ENCODE measurements around the gene GDPD5. TPM values are rescaled to one million over a fixed set of nuclear protein-coding genes. Genes with fewer than 3 reads are reported as not detected.
A peak's percentile ranks its signal among the peaks of the same experiment; 100 is the strongest.

GDPD5 gene
- total and polyA plus RNA-seq, 9 of the 15 experiments (the other 6 are each of a cell fraction or from before 2014, with no cell fraction given) = 0.32 to 27.3 (median 8.0) TPM

DNA sequence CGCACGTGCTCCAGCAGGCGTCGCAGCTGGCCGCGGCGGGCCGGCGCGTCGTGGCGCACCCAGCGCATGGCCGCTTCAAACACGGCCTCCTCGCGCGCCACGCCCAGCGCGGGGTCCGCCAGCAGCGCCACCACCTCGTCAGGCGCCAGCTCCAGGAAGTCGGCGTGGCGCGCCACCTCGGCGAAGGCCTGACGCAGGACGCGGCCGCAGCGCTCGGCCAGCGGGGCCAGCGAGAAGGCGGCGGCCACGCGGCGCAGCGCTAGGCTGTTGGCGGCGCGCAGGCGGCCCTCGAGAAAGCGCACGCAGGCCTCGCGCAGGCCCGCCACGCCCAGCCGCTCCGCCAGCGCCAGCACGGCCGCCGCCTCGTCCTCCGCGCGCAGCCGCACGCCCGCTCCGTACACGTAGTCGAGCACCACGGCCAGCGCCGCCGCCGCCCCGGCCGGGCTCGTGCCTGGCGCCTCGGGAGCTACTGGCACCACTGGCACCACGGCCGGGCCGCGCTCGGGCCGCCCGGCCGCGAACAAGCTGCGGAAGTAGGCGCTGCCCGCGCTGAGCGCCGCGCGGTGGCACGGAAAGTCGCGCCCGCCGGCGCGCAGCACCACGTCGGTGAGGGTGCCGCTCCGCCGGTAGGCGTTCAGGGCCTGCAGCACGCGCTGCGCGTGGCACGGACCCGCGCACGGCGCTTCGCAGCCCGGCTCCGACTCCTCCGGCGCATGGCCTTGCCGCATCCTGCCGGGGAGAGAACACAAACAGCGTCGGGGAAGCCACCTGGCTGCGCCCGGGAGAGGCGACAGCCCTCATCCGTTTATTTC, 95.6 kb downstream of the GDPD5 start:
- H3K9ac ChIP-seq (ENCODE audit: insufficient read depth in 1 of 2, low read depth in 2 of 2, low read length in 2 of 2) = no peak overlapping the region
- ChIA-PET POLR2A (no interaction called here), CTCF (ENCODE audit: low intra/inter-chr PET ratio) (no interaction called here)
- ATAC-seq = no peak
- H3K27me3 ChIP-seq (ENCODE audit: control insufficient read depth in 2 of 2, insufficient read depth in 2 of 2, low read length in 2 of 2) = peaks cover 4 to 22% of the 10 kb centered on the region in 2 experiments; a peak in 4 of 5 replicates
- TF ChIP-seq SNRNP70 (optimal IDR thresholded peaks at IDR 0.05; ENCODE audit: low read depth, low read length) (no peak), ELF1 (tag; IDR thresholded peaks at IDR 0.05) (no peak), ZBTB33 (CRISPR knock-in tag; IDR thresholded peaks at IDR 0.05) (0 out of 2 replicates have a peak, but pooled peaks have one; percentile 5)
- no peak overlapping the region for H3K4me3 ChIP-seq
- WGBS (ENCODE audit: insufficient coverage, low coverage, missing lambda C conversion rate) = 96% methylated on average over 51 of the region's 134 CpGs
- H2AFZ ChIP-seq (ENCODE audit: low read depth, low read length) = no peak overlapping the region
- no TSS peak for BruUV-seq (replicated peaks)
- no peaks in the 10 kb centered on the region for H3K9me1 ChIP-seq (ENCODE audit: control insufficient read depth, insufficient read depth, low read length)
- FAIRE-seq = no peak
- H3K79me2 ChIP-seq (ENCODE audit: control insufficient read depth, insufficient read depth, low read length) = no peaks in the 10 kb centered on the region
- intact Hi-C loops (cut with micrococcal nuclease) (no loop called here), in situ Hi-C loops (cut with MboI) (loop anchor here (25.0 kb wide), 1 partner anchor 432 kb away; no protein-coding TSS in a partner anchor)
- no peak for DNase-seq (ENCODE audit: extremely low read depth in 1 of 4, low spot score in 3 of 4)
- H3K36me3 ChIP-seq (ENCODE audit: control insufficient read depth, insufficient read depth, low read length) = no peaks in the 10 kb centered on the region
- no peak overlapping the region for H3K27ac ChIP-seq (ENCODE audit: extremely low read depth, low read depth, low read length)
- H3K9me3 ChIP-seq (replicated peaks; ENCODE audit: control insufficient read depth, insufficient read depth, low read depth, low read length) = no peaks in the 10 kb centered on the region
- no peak overlapping the region for H3K4me2 ChIP-seq (ENCODE audit: insufficient read depth, low read length)
- H3K4me1 ChIP-seq (replicated peaks in 1 of 2; ENCODE audit: control insufficient read depth in 2 of 2, insufficient read depth in 2 of 2, low read length in 2 of 2) = peaks cover 0 to 15% of the 10 kb centered on the region in 2 experiments; a peak in 4 of 5 replicates
- H4K20me1 ChIP-seq (replicated peaks; ENCODE audit: control insufficient read depth, insufficient read depth, low read length) = no peaks in the 10 kb centered on the region; the same call in 1 of the 2 replicates
